Fibroblast of lung (primary cell): Measurements from ENCODE around the gene PER2. TPM values are rescaled to one million over a fixed set of nuclear protein-coding genes. Genes with fewer than 3 reads are reported as not detected.

ENCODE experiments used
- DNase-seq, 2 donors: peaks; one replicate each; pipeline versions ENCODE4 v3.0.0 to v3.0.0-alpha.2; 2010; ENCODE audit warnings: low read depth in 2 of 2
- H2AFZ ChIP-seq: 2 replicates; pipeline ENCODE4 v1.5.1; 2012; ENCODE audit warnings: low read length, control low read depth, inconsistent platforms
- H3K27ac ChIP-seq: 2 replicates; pipeline ENCODE4 v1.5.1; 2011; ENCODE audit warnings: low read length, control low read depth; ENCODE audit not compliant: insufficient read depth
- H3K27me3 ChIP-seq: 2 replicates; pipeline ENCODE4 v1.5.1; 2011; ENCODE audit warnings: mild to moderate bottlenecking, low read length; ENCODE audit not compliant: control insufficient read depth, insufficient read depth
- H3K36me3 ChIP-seq: 2 replicates; pipeline ENCODE4 v1.5.1; 2011; ENCODE audit warnings: low read length; ENCODE audit not compliant: control insufficient read depth, insufficient read depth
- H3K4me1 ChIP-seq: 2 replicates; pipeline ENCODE4 v1.5.1; 2011; ENCODE audit warnings: low read length; ENCODE audit not compliant: control insufficient read depth, insufficient read depth; ENCODE audit errors: extremely low read depth
- H3K4me2 ChIP-seq: 2 replicates; pipeline ENCODE4 v1.5.1; 2011; ENCODE audit warnings: low read length, control low read depth; ENCODE audit not compliant: insufficient read depth; ENCODE audit errors: extremely low read depth
- H3K4me3 ChIP-seq, 4 experiments: fragments of 200-600 bp in 1 of 4; sonication (generic) in 1 of 4; replicated peaks in 1 of 4; 2 replicates each; pipeline ENCODE4 v1.5.1; 2011 to 2016; ENCODE audit warnings: low read length in 4 of 4, low read depth in 3 of 4, mild to moderate bottlenecking in 3 of 4, control low read depth in 2 of 4, inconsistent platforms in 1 of 4, mixed read lengths in 1 of 4; ENCODE audit not compliant: insufficient read depth in 1 of 4; ENCODE audit errors: control extremely low read depth in 1 of 4
- H3K79me2 ChIP-seq: 2 replicates; pipeline ENCODE4 v1.5.1; 2012; ENCODE audit warnings: mild to moderate bottlenecking, low read length, inconsistent platforms; ENCODE audit not compliant: control insufficient read depth, insufficient read depth
- H3K9ac ChIP-seq: 2 replicates; pipeline ENCODE4 v1.5.1; 2011; ENCODE audit warnings: mild to moderate bottlenecking, low read length, control low read depth; ENCODE audit not compliant: insufficient read depth
- H3K9me3 ChIP-seq: 2 replicates; pipeline ENCODE4 v1.5.1; 2012; ENCODE audit warnings: low read depth, low read length; ENCODE audit not compliant: control insufficient read depth, insufficient read depth
- H4K20me1 ChIP-seq: 2 replicates; pipeline ENCODE4 v1.5.1; 2011; ENCODE audit warnings: low read length; ENCODE audit not compliant: control insufficient read depth, insufficient read depth; ENCODE audit errors: extremely low read depth
- EZH2 ChIP-seq: IDR thresholded peaks from 2 replicates; pipeline ENCODE4 v1.5.1; 2012; ENCODE audit warnings: low read length, control low read depth, mild to moderate bottlenecking; ENCODE audit errors: missing control alignments
- polyA plus RNA-seq, 2 donors: library from polyadenylated mRNA; depleted of rRNA in 1 of 2; stranded (reverse) in 1 of 2; unstranded in 1 of 2; fragments of >200 nt; gene quantifications; 2 replicates each; pipeline ENCODE4 v1.2.1, GENCODE V29; 2011 to 2012; ENCODE audit warnings: missing spikeins in 1 of 2
- total RNA-seq: library from RNA; depleted of rRNA; stranded (reverse); fragments of >200 nt; gene quantifications from 2 replicates; pipeline ENCODE4 v1.2.1, GENCODE V29; 2014
- TF ChIP-seq, protein P1 (sequence below), 2 donors: IDR thresholded peaks in 1 of 2; conservative IDR thresholded peaks in 1 of 2; 1 replicate in 1 of 2; 2 replicates in 1 of 2; pipeline ENCODE4 v1.5.1; 2011 to 2012; ENCODE audit warnings: low read length in 2 of 2, control low read depth in 1 of 2, inconsistent platforms in 1 of 2, low read depth in 1 of 2, mild to moderate bottlenecking in 1 of 2

PER2 gene
- total and polyA plus RNA-seq, 2 donors (not counting 1 experiment from before 2014, with no cell fraction given), result 1.9 to 4.6 TPM

GRCh38 chr2:238227587-238228032 is 60.8 kb downstream of the PER2 start:
- Histone ChIP-seq H3K27me3 (peaks cover 31% of the 10 kb centered on the region), H3K4me3 (no peak overlapping the region), H3K79me2 (no peaks in the 10 kb centered on the region), H3K36me3 (no peaks in the 10 kb centered on the region), H4K20me1 (no peaks in the 10 kb centered on the region), H3K4me2 (no peak overlapping the region), H3K9me3 (no peaks in the 10 kb centered on the region), H3K27ac (no peak overlapping the region), H2AFZ (no peak overlapping the region), H3K9ac (no peak overlapping the region), H3K4me1 (no peaks in the 10 kb centered on the region)
- DNase-seq, result no peak
- no peak for TF ChIP-seq EZH2
- TF ChIP-seq, protein P1, sequence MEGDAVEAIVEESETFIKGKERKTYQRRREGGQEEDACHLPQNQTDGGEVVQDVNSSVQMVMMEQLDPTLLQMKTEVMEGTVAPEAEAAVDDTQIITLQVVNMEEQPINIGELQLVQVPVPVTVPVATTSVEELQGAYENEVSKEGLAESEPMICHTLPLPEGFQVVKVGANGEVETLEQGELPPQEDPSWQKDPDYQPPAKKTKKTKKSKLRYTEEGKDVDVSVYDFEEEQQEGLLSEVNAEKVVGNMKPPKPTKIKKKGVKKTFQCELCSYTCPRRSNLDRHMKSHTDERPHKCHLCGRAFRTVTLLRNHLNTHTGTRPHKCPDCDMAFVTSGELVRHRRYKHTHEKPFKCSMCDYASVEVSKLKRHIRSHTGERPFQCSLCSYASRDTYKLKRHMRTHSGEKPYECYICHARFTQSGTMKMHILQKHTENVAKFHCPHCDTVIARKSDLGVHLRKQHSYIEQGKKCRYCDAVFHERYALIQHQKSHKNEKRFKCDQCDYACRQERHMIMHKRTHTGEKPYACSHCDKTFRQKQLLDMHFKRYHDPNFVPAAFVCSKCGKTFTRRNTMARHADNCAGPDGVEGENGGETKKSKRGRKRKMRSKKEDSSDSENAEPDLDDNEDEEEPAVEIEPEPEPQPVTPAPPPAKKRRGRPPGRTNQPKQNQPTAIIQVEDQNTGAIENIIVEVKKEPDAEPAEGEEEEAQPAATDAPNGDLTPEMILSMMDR (conservative IDR thresholded peaks at IDR 0.05 in 1 of 2, IDR thresholded peaks at IDR 0.05 in 1 of 2; ENCODE audit: low read depth in 1 of 2, low read length in 2 of 2), result no peak

- Histone ChIP-seq H3K4me1 (no peaks in the 10 kb centered on the region), H2AFZ (no peak overlapping the region)
- no peak for TF ChIP-seq EZH2
- TF ChIP-seq, protein P1 (conservative IDR thresholded peaks at IDR 0.05 in 1 of 2, IDR thresholded peaks at IDR 0.05 in 1 of 2; ENCODE audit: low read depth in 1 of 2, low read length in 2 of 2), result no peak
These were observed 61.5 kb downstream of the PER2 start for GRCh38 chr2:238226698-238227586.

GRCh38 chr2:238225911-238226697 is 62.3 kb downstream of the PER2 start:
- Histone ChIP-seq H2AFZ (no peak overlapping the region), H3K4me1 (no peaks in the 10 kb centered on the region), H3K4me2 (no peak overlapping the region), H3K36me3 (no peaks in the 10 kb centered on the region), H3K79me2 (no peaks in the 10 kb centered on the region), H3K27ac (no peak overlapping the region), H3K9ac (no peak overlapping the region), H4K20me1 (no peaks in the 10 kb centered on the region), H3K27me3 (peaks cover 19% of the 10 kb centered on the region), H3K9me3 (no peaks in the 10 kb centered on the region), H3K4me3 (no peak overlapping the region)
- peak; percentile 13 to 57 for DNase-seq
- TF ChIP-seq, protein P1 (conservative IDR thresholded peaks at IDR 0.05 in 1 of 2, IDR thresholded peaks at IDR 0.05 in 1 of 2; ENCODE audit: low read depth in 1 of 2, low read length in 2 of 2), result no peak
- TF ChIP-seq EZH2, result no peak

More at GRCh38 chr2:238226698-238227586, 61.5 kb downstream of the PER2 start:
- H3K36me3 ChIP-seq, result no peaks in the 10 kb centered on the region
- no peak overlapping the region for H3K4me2 ChIP-seq
- peaks cover 25% of the 10 kb centered on the region for H3K27me3 ChIP-seq
- no peak overlapping the region for H3K27ac ChIP-seq
- no peak overlapping the region for H3K9ac ChIP-seq
- no peak for DNase-seq
- no peaks in the 10 kb centered on the region for H4K20me1 ChIP-seq
- H3K79me2 ChIP-seq, result no peaks in the 10 kb centered on the region
- no peak overlapping the region for H3K4me3 ChIP-seq
- no peaks in the 10 kb centered on the region for H3K9me3 ChIP-seq
